HepG2 (cell line): Measurements from ENCODE around the gene BIRC5. TPM values are rescaled to one million over a fixed set of nuclear protein-coding genes. Genes with fewer than 3 reads are reported as not detected.
A peak's percentile ranks its signal among the peaks of the same experiment; 100 is the strongest.

Experiments
- ATF7-NPFF ChIP-seq: sonication (generic); formaldehyde crosslinking; IDR thresholded peaks from 2 replicates; pipeline ENCODE4 v1.8.1; 2023; ENCODE audit warnings: mild to moderate bottlenecking, low read depth, missing genetic modification reagents, moderate library complexity
- GATAD2A ChIP-seq: IDR thresholded peaks from 2 replicates; pipeline ENCODE4 v1.6.1; 2016
- MLLT10 ChIP-seq: sonication (generic); formaldehyde crosslinking; IDR thresholded peaks from 2 replicates; pipeline ENCODE4 v1.4.0; 2020; ENCODE audit warnings: missing genetic modification reagents
- RBM22 ChIP-seq: fragments of 200-400 bp; formaldehyde crosslinking; optimal IDR thresholded peaks from 2 replicates; pipeline ENCODE3; 2017; ENCODE audit warnings: mild to moderate bottlenecking, low read length, moderate library complexity
- REPIN1 ChIP-seq: sonication (generic); formaldehyde crosslinking; IDR thresholded peaks from 2 replicates; pipeline ENCODE4 v1.8.0; 2022; ENCODE audit warnings: missing genetic modification reagents, low read depth, mild to moderate bottlenecking, borderline replicate concordance
- RORA ChIP-seq: sonication (generic); formaldehyde crosslinking; IDR thresholded peaks from 2 replicates; pipeline ENCODE4 v1.5.0; 2020; ENCODE audit warnings: mild to moderate bottlenecking, missing genetic modification reagents, moderate library complexity
- SMYD3 ChIP-seq: sonication (generic); formaldehyde crosslinking; IDR thresholded peaks from 2 replicates; pipeline ENCODE4 v1.8.1; 2023; ENCODE audit warnings: mild to moderate bottlenecking, missing genetic modification reagents
- UBTF ChIP-seq: sonication (generic); formaldehyde crosslinking; IDR thresholded peaks from 2 replicates; pipeline ENCODE4 v1.4.0; 2020; ENCODE audit warnings: mild to moderate bottlenecking, missing genetic modification reagents
- YY1 ChIP-seq: IDR thresholded peaks from 2 replicates; pipeline ENCODE4 v1.6.1; 2011; ENCODE audit warnings: low read length, low read depth, moderate library complexity, mild to moderate bottlenecking; ENCODE audit not compliant: insufficient read depth, insufficient replicate concordance
- ZBTB2 ChIP-seq: sonication (generic); formaldehyde crosslinking; IDR thresholded peaks from 2 replicates; pipeline ENCODE4 v1.8.0; 2022; ENCODE audit warnings: low read depth, missing genetic modification reagents
- ZBTB44 ChIP-seq: sonication (generic); formaldehyde crosslinking; IDR thresholded peaks from 2 replicates; pipeline ENCODE4 v1.4.0; 2020; ENCODE audit warnings: missing genetic modification reagents
- ZFP36L2 ChIP-seq: sonication (generic); formaldehyde crosslinking; IDR thresholded peaks from 2 replicates; pipeline ENCODE4 v1.4.0; 2020; ENCODE audit warnings: missing genetic modification reagents
- ZGPAT ChIP-seq: IDR thresholded peaks from 2 replicates; pipeline ENCODE4 v1.6.1; 2016; ENCODE audit warnings: mild to moderate bottlenecking
- ZKSCAN5 ChIP-seq: sonication (generic); formaldehyde crosslinking; IDR thresholded peaks from 2 replicates; pipeline ENCODE4 v1.5.1; 2020; ENCODE audit warnings: mild to moderate bottlenecking, missing genetic modification reagents
- ZNF251 ChIP-seq: sonication (generic); formaldehyde crosslinking; IDR thresholded peaks from 2 replicates; pipeline ENCODE4 v1.9.0; 2021; ENCODE audit warnings: mild to moderate bottlenecking, missing genetic modification reagents
- ZNF616 ChIP-seq: sonication (generic); formaldehyde crosslinking; IDR thresholded peaks from 2 replicates; pipeline ENCODE4 v1.5.0; 2020; ENCODE audit warnings: low read depth, mild to moderate bottlenecking, missing genetic modification reagents
- ZNF652 ChIP-seq: IDR thresholded peaks from 2 replicates; pipeline ENCODE4 v1.6.1; 2016; ENCODE audit warnings: low read depth, borderline replicate concordance
- ZNF672 ChIP-seq: sonication (generic); formaldehyde crosslinking; IDR thresholded peaks from 2 replicates; pipeline ENCODE4 v1.8.1; 2022; ENCODE audit warnings: missing genetic modification reagents
- ZNF724P ChIP-seq: sonication (generic); formaldehyde crosslinking; IDR thresholded peaks from 2 replicates; pipeline ENCODE4 v1.8.0; 2022; ENCODE audit warnings: missing genetic modification reagents, borderline replicate concordance
- ZNF800 ChIP-seq: sonication (generic); formaldehyde crosslinking; IDR thresholded peaks from 2 replicates; pipeline ENCODE4 v1.4.0; 2020; ENCODE audit warnings: missing genetic modification reagents
- ZNF839 ChIP-seq: sonication (generic); formaldehyde crosslinking; IDR thresholded peaks from 2 replicates; pipeline ENCODE4 v1.4.0; 2020; ENCODE audit warnings: missing genetic modification reagents, mild to moderate bottlenecking, borderline replicate concordance
- polyA plus RNA-seq, 8 experiments: library from polyadenylated mRNA; depleted of rRNA in 3 of 8; stranded (reverse) in 7 of 8; unstranded in 1 of 8; fragments of >200 nt; fragmentation: Illumina TruSeq in 4 of 8; extraction: Trizol in 4 of 8; gene quantifications; 2 replicates each; pipeline versions ENCODE4 v1.2.1 to v1.2.3, GENCODE V29; 2011 to 2016; ENCODE audit warnings: low read depth in 4 of 8, missing spikeins in 1 of 8, mixed read lengths in 1 of 8; ENCODE audit not compliant: insufficient read depth in 1 of 8
- total RNA-seq, 5 experiments: library from RNA; depleted of rRNA; stranded (reverse); fragments of >200 nt; fragmentation: Illumina TruSeq; extraction: Trizol; gene quantifications; 2 replicates each; pipeline ENCODE4 v1.2.3, GENCODE V29; 2016; ENCODE audit warnings: low read depth in 1 of 5

The BIRC5 gene
- total and polyA plus RNA-seq, 2 of the 13 experiments (the other 11 are each of a cell fraction or from before 2014, with no cell fraction given): 30.3 to 135 TPM

- TF ChIP-seq ZGPAT (CRISPR knock-in tag) (peak; percentile 93), ZNF251 (0 out of 2 replicates have a peak, but pooled peaks have one; percentile 3), ZBTB2 (CRISPR knock-in tag) (peak; percentile 84; the same call in 1 of the 2 replicates), ZFP36L2 (CRISPR knock-in tag) (no peak), ZBTB44 (CRISPR knock-in tag) (0 out of 2 replicates have a peak, but pooled peaks have one; percentile 62), MLLT10 (CRISPR knock-in tag) (no peak), ZNF616 (CRISPR knock-in tag) (no peak), ZNF652 (no peak; the same call in 1 of the 2 replicates), UBTF (CRISPR knock-in tag) (peak; percentile 60), REPIN1 (peak; percentile 82), GATAD2A (CRISPR knock-in tag) (peak; percentile 44; the same call in 1 of the 2 replicates), ZNF800 (no peak), SMYD3 (CRISPR knock-in tag) (peak; percentile 88; the same call in 1 of the 2 replicates), RORA (no peak), YY1 (peak; percentile 92), ZNF839 (CRISPR knock-in tag) (no peak; the same call in 1 of the 2 replicates), ZNF724P (peak; percentile 95; the same call in 1 of the 2 replicates), ZNF672 (no peak), ZKSCAN5 (no peak), RBM22 (no peak), ATF7-NPFF (CRISPR knock-in tag) (peak; percentile 99)
Observed at GRCh38 chr17:78214016-78214705, at the start of gene BIRC5 (continued).
